ENCODE measurements around the gene DET1.

The DET1 gene

GRCh38 chr15:88539441-88539840 lies 7.0 kb downstream of the DET1 start:
- Histone ChIP-seq H2BK15ac (replicated peaks; ENCODE audit: low read depth) (no peak overlapping the region), H3K27me3 (ENCODE audit: insufficient read depth, low read length, poor library complexity) (no peaks in the 10 kb centered on the region), H3K9ac (ENCODE audit: low read length) (peak overlapping the region; percentile 59), H3K18ac (ENCODE audit: low read length) (peak overlapping the region; percentile 92), H3K79me1 (ENCODE audit: low read length) (no peaks in the 10 kb centered on the region), H4K8ac (ENCODE audit: low read depth, low read length) (peak overlapping the region; percentile 77), H3K4me1 (ENCODE audit: control insufficient read depth, low read depth, low read length) (peaks cover 15% of the 10 kb centered on the region), H3K79me2 (ENCODE audit: control insufficient read depth, insufficient read depth, low read length) (no peaks in the 10 kb centered on the region), H3K56ac (ENCODE audit: low read length) (peak overlapping the region; percentile 84), H3K4ac (ENCODE audit: low read depth, low read length) (no peak overlapping the region), H3K36me3 (ENCODE audit: control insufficient read depth, insufficient read depth, low read length) (no peaks in the 10 kb centered on the region), H3K23ac (ENCODE audit: low read length) (no peak overlapping the region), H3K4me3 (ENCODE audit: low read length) (no peak overlapping the region), H4K5ac (ENCODE audit: low read length) (peak overlapping the region; percentile 75), H2BK120ac (ENCODE audit: low read depth, low read length) (peak overlapping the region; percentile 5), H2AK5ac (ENCODE audit: low read length) (no peak overlapping the region), H3K4me2 (ENCODE audit: low read length) (peak overlapping the region; percentile 3), H3K27ac (ENCODE audit: low read depth, low read length) (peak overlapping the region; percentile 37), H2BK5ac (ENCODE audit: low read length) (peak overlapping the region; percentile 98)
- WGBS (ENCODE audit: extremely low coverage, insufficient coverage, low lambda C conversion rate) = no CpG with 5 or more reads among the region's 4 CpGs
- no peak for DNase-seq

GRCh38 chr15:88538972-88539371 lies 7.5 kb downstream of the DET1 start:
- Histone ChIP-seq H4K8ac (ENCODE audit: low read depth, low read length) (peak overlapping the region; percentile 67), H3K27ac (ENCODE audit: low read depth, low read length) (peak overlapping the region; percentile 60)
- no CpG with 5 or more reads among the region's 9 CpGs for WGBS (ENCODE audit: extremely low coverage, insufficient coverage, low lambda C conversion rate)

GRCh38 chr15:88537591-88538317 lies 8.7 kb downstream of the DET1 start:
- H3K27ac ChIP-seq (ENCODE audit: low read depth, low read length) = peak overlapping the region; percentile 25
- no CpG with 5 or more reads among the region's 7 CpGs for WGBS (ENCODE audit: extremely low coverage, insufficient coverage, low lambda C conversion rate)
- peak overlapping the region; percentile 1 for H2AK5ac ChIP-seq (ENCODE audit: low read length)
- no peaks in the 10 kb centered on the region for H3K27me3 ChIP-seq (ENCODE audit: insufficient read depth, low read length, poor library complexity)
- H2BK15ac ChIP-seq (replicated peaks; ENCODE audit: low read depth) = no peak overlapping the region
- no peak overlapping the region for H3K4me3 ChIP-seq (ENCODE audit: low read length)
- no peak overlapping the region for H3K23ac ChIP-seq (ENCODE audit: low read length)
- H2BK5ac ChIP-seq (ENCODE audit: low read length) = peak overlapping the region; percentile 81
- H4K8ac ChIP-seq (ENCODE audit: low read depth, low read length) = no peak overlapping the region
- H3K4me1 ChIP-seq (ENCODE audit: control insufficient read depth, low read depth, low read length) = peaks cover 15% of the 10 kb centered on the region
- no peak overlapping the region for H3K4me2 ChIP-seq (ENCODE audit: low read length)
- peak; percentile 49 for DNase-seq
- H2BK120ac ChIP-seq (ENCODE audit: low read depth, low read length) = peak overlapping the region; percentile 85
- H3K4ac ChIP-seq (ENCODE audit: low read depth, low read length) = peak overlapping the region; percentile 20
- H3K36me3 ChIP-seq (ENCODE audit: control insufficient read depth, insufficient read depth, low read length) = no peaks in the 10 kb centered on the region
- H4K5ac ChIP-seq (ENCODE audit: low read length) = no peak overlapping the region
- H3K9ac ChIP-seq (ENCODE audit: low read length) = no peak overlapping the region
- H3K79me2 ChIP-seq (ENCODE audit: control insufficient read depth, insufficient read depth, low read length) = no peaks in the 10 kb centered on the region
- H3K56ac ChIP-seq (ENCODE audit: low read length) = peak overlapping the region; percentile 81
- H3K79me1 ChIP-seq (ENCODE audit: low read length) = no peaks in the 10 kb centered on the region
- peak overlapping the region; percentile 22 for H3K18ac ChIP-seq (ENCODE audit: low read length)

More at GRCh38 chr15:88538972-88539371, 7.5 kb downstream of the DET1 start:
- no peaks in the 10 kb centered on the region for H3K79me2 ChIP-seq (ENCODE audit: control insufficient read depth, insufficient read depth, low read length)
- H3K4ac ChIP-seq (ENCODE audit: low read depth, low read length) = peak overlapping the region; percentile 98
- H3K4me1 ChIP-seq (ENCODE audit: control insufficient read depth, low read depth, low read length) = peaks cover 15% of the 10 kb centered on the region
- H3K79me1 ChIP-seq (ENCODE audit: low read length) = no peaks in the 10 kb centered on the region
- H3K36me3 ChIP-seq (ENCODE audit: control insufficient read depth, insufficient read depth, low read length) = no peaks in the 10 kb centered on the region
- H3K9ac ChIP-seq (ENCODE audit: low read length) = peak overlapping the region; percentile 59
- DNase-seq = peak; percentile 29
- peak overlapping the region; percentile 84 for H3K56ac ChIP-seq (ENCODE audit: low read length)
- H3K4me2 ChIP-seq (ENCODE audit: low read length) = no peak overlapping the region
- no peak overlapping the region for H2BK15ac ChIP-seq (replicated peaks; ENCODE audit: low read depth)
- H2BK120ac ChIP-seq (ENCODE audit: low read depth, low read length) = peak overlapping the region; percentile 95
- H3K23ac ChIP-seq (ENCODE audit: low read length) = peak overlapping the region; percentile 59
- H2BK5ac ChIP-seq (ENCODE audit: low read length) = peak overlapping the region; percentile 96
- H4K5ac ChIP-seq (ENCODE audit: low read length) = peak overlapping the region; percentile 38
- no peak overlapping the region for H3K4me3 ChIP-seq (ENCODE audit: low read length)
- peak overlapping the region; percentile 92 for H3K18ac ChIP-seq (ENCODE audit: low read length)
- H3K27me3 ChIP-seq (ENCODE audit: insufficient read depth, low read length, poor library complexity) = no peaks in the 10 kb centered on the region
- peak overlapping the region; percentile 96 for H2AK5ac ChIP-seq (ENCODE audit: low read length)

- peaks cover 12% of the 10 kb centered on the region for H3K4me1 ChIP-seq (ENCODE audit: control insufficient read depth, low read depth, low read length)
- no peak overlapping the region for H3K56ac ChIP-seq (ENCODE audit: low read length)
- no peak for DNase-seq
- peaks cover 2% of the 10 kb centered on the region for H3K36me3 ChIP-seq (ENCODE audit: control insufficient read depth, insufficient read depth, low read length)
- no peak overlapping the region for H2BK5ac ChIP-seq (ENCODE audit: low read length)
- no peak overlapping the region for H3K4me3 ChIP-seq (ENCODE audit: low read length)
- no peak overlapping the region for H3K4me2 ChIP-seq (ENCODE audit: low read length)
- H3K4ac ChIP-seq (ENCODE audit: low read depth, low read length) = peak overlapping the region; percentile 52
- H4K8ac ChIP-seq (ENCODE audit: low read depth, low read length) = no peak overlapping the region
- H2BK15ac ChIP-seq (replicated peaks; ENCODE audit: low read depth) = peak overlapping the region; percentile 74
- no peak overlapping the region for H2AK5ac ChIP-seq (ENCODE audit: low read length)
- H4K5ac ChIP-seq (ENCODE audit: low read length) = no peak overlapping the region
- WGBS (ENCODE audit: extremely low coverage, insufficient coverage, low lambda C conversion rate) = no CpG with 5 or more reads among the region's 3 CpGs
- peak overlapping the region; percentile 39 for H3K18ac ChIP-seq (ENCODE audit: low read length)
- H3K27me3 ChIP-seq (ENCODE audit: insufficient read depth, low read length, poor library complexity) = no peaks in the 10 kb centered on the region
- H3K79me1 ChIP-seq (ENCODE audit: low read length) = no peaks in the 10 kb centered on the region
- no peak overlapping the region for H3K27ac ChIP-seq (ENCODE audit: low read depth, low read length)
- H2BK120ac ChIP-seq (ENCODE audit: low read depth, low read length) = no peak overlapping the region
- no peak overlapping the region for H3K9ac ChIP-seq (ENCODE audit: low read length)
- no peak overlapping the region for H3K23ac ChIP-seq (ENCODE audit: low read length)
- H3K79me2 ChIP-seq (ENCODE audit: control insufficient read depth, insufficient read depth, low read length) = no peaks in the 10 kb centered on the region
Measured at GRCh38 chr15:88535607-88536313, 10.7 kb downstream of the DET1 start.

GRCh38 chr15:88535100-88535499 lies 11.4 kb downstream of the DET1 start:
- Histone ChIP-seq H3K27me3 (ENCODE audit: insufficient read depth, low read length, poor library complexity) (no peaks in the 10 kb centered on the region), H3K4ac (ENCODE audit: low read depth, low read length) (no peak overlapping the region), H2BK15ac (replicated peaks; ENCODE audit: low read depth) (no peak overlapping the region), H3K4me1 (ENCODE audit: control insufficient read depth, low read depth, low read length) (peaks cover 12% of the 10 kb centered on the region), H2BK120ac (ENCODE audit: low read depth, low read length) (no peak overlapping the region), H3K79me1 (ENCODE audit: low read length) (no peaks in the 10 kb centered on the region), H2BK5ac (ENCODE audit: low read length) (no peak overlapping the region), H3K4me3 (ENCODE audit: low read length) (no peak overlapping the region), H4K8ac (ENCODE audit: low read depth, low read length) (no peak overlapping the region), H3K36me3 (ENCODE audit: control insufficient read depth, insufficient read depth, low read length) (peaks cover 3% of the 10 kb centered on the region), H3K18ac (ENCODE audit: low read length) (no peak overlapping the region), H4K5ac (ENCODE audit: low read length) (no peak overlapping the region), H3K79me2 (ENCODE audit: control insufficient read depth, insufficient read depth, low read length) (no peaks in the 10 kb centered on the region), H3K9ac (ENCODE audit: low read length) (no peak overlapping the region), H2AK5ac (ENCODE audit: low read length) (no peak overlapping the region), H3K4me2 (ENCODE audit: low read length) (no peak overlapping the region), H3K23ac (ENCODE audit: low read length) (no peak overlapping the region), H3K27ac (ENCODE audit: low read depth, low read length) (no peak overlapping the region), H3K56ac (ENCODE audit: low read length) (no peak overlapping the region)
- no peak for DNase-seq
